GM21447 (cell line): ENCODE data around the gene MLLT1.
"Not testable (repeated sequence)": the region's sequence is repeated elsewhere in the genome, so short reads cannot be mapped to it uniquely, and the experiment has no call there.

Source experiments
- ATAC-seq: cut with Tn5 transposase; IDR thresholded peaks from one replicate; pipeline ENCODE4 v1.9.1; 2021; ENCODE audit not compliant: unreplicated experiment

Gene MLLT1

GRCh38 chr19:6279931-6280591 lies at the start of gene MLLT1:
Gene MLLT1 (minus strand): TSS chr19:6279975. CDS start chr19:6279784, 191 bp downstream.
- ATAC-seq: peak; percentile 79

- no peak for ATAC-seq
Observed at GRCh38 chr19:6326815-6327214, 47.0 kb upstream of the MLLT1 start.

- ATAC-seq: no peak
Observed at GRCh38 chr19:6325614-6326013, 45.8 kb upstream of the MLLT1 start.

- ATAC-seq: no peak
Observed at GRCh38 chr19:6324757-6325156, 45.0 kb upstream of the MLLT1 start.

GRCh38 chr19:6322284-6322683 lies 42.5 kb upstream of the MLLT1 start:
- ATAC-seq: no peak

GRCh38 chr19:6319376-6319775 lies 39.6 kb upstream of the MLLT1 start:
- no peak for ATAC-seq

- ATAC-seq: no peak
Observed at GRCh38 chr19:6318772-6319171, 39.0 kb upstream of the MLLT1 start.

GRCh38 chr19:6315646-6316045 lies 35.9 kb upstream of the MLLT1 start:
- ATAC-seq: not testable (repeated sequence)

- no peak for ATAC-seq
Observed at GRCh38 chr19:6313398-6313969, 33.7 kb upstream of the MLLT1 start.

- no peak for ATAC-seq
Observed at GRCh38 chr19:6312018-6312417, 32.2 kb upstream of the MLLT1 start.

- ATAC-seq: no peak
Observed at GRCh38 chr19:6298413-6298812, 18.6 kb upstream of the MLLT1 start.

GRCh38 chr19:6297202-6297601 lies 17.4 kb upstream of the MLLT1 start:
- no peak for ATAC-seq

GRCh38 chr19:6292006-6292405 lies 12.2 kb upstream of the MLLT1 start:
- ATAC-seq: no peak

GRCh38 chr19:6288737-6289136 lies 9.0 kb upstream of the MLLT1 start:
- no peak for ATAC-seq

- no peak for ATAC-seq
Observed at GRCh38 chr19:6287269-6287885, 7.6 kb upstream of the MLLT1 start.

- ATAC-seq: no peak
Observed at GRCh38 chr19:6286676-6287075, 6.9 kb upstream of the MLLT1 start.

GRCh38 chr19:6282393-6282792 lies 2.6 kb upstream of the MLLT1 start:
- not testable (repeated sequence) for ATAC-seq

GRCh38 chr19:6279620-6279930 lies 200 bp downstream of the MLLT1 start:
- ATAC-seq: peak; percentile 37

- ATAC-seq: no peak
Observed at GRCh38 chr19:6278740-6279619, 795 bp downstream of the MLLT1 start.

- no peak for ATAC-seq
Observed at GRCh38 chr19:6278051-6278450, 1.7 kb downstream of the MLLT1 start.

- no peak for ATAC-seq
Observed at GRCh38 chr19:6276447-6276846, 3.3 kb downstream of the MLLT1 start.
